SHP77 (cell line): ENCODE measurements around the gene ZRANB1.
"Not testable (repeated sequence)": the region's sequence is repeated elsewhere in the genome, so short reads cannot be mapped to it uniquely, and the experiment has no call there.

Source experiments
- DNase-seq, 2 experiments: peaks; one replicate each; lab custom pipeline; 2025; lab: John Stamatoyannopoulos, UW

Gene ZRANB1

DNA sequence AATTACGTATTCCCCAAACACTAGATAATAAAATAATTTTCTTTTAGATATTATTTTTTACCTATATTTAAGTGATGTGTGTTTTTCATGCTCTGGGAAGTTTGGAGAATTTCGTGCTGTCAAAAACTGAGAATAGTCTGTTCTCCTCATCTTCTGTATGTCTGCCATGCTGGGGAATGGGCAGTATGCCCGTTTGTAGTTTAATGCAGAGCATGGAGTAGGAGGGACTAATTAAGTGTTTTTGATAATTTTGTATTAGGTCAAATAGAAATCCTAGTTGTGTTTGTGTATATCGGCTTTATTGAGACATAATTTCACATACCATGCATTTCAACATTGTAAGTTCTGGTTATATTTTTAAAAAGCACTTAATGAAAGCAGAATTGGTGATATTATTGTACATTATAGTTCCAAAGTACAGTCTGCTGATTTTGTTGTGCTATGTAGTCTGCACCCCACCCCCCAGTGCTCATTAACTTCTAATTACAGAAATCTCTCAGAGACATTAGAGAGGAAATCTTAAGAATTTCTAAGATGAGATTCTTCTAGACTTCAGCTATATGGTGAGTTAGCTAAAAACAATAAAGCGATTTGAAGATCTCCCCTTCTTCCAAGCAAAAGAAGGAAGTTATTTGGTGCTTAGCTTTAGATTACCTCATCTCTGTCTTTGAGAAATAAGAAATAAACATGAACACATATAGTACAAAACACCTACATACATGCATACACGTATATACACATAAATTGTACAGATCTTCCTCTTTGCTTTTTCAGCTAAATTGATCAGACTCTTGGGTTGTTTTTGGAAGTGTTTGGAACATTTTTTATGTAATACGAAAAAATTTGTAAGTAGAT is 22.2 kb downstream of the ZRANB1 start:
- DNase-seq = no peak

DNA sequence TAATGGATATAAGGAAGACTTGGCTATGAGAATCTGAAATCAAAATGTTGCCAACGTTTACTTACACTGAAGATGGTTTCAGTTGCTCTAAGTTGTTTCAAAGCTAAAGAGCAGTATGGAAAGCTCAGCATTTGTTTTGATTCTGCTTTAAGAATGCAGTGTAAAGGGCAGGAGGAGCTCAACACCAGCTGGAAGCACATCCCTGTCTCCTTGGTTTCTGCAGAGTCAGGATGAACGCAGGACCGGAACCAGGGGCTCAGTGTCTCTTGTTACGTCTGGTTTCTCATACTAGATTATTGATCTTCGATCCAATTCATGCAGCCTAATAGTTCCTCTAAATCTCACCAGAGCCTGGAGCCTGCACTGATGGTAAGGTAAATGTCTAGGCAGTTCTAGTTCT is 24.1 kb downstream of the ZRANB1 start:
- no peak for DNase-seq

DNA sequence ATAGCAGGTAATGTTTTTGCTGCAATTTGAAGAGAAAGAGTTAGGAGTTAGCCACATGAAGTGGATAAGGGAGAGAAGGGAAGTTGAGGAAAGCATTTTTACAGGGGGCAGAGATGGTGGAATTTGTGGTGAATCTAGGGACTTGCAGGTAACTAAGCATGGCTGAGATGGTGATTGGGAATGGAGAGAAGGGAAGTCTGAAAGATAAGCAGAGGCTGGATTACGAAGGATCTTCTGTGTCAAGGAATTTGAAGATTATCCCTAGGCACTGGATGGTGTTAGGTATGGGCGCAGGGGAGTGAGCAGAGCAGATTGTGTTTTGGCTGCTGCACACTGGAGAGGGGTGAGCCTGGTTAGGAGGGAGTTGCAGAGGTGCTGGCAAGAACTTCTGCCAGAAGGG is 25.3 kb downstream of the ZRANB1 start:
- DNase-seq = no peak

DNA sequence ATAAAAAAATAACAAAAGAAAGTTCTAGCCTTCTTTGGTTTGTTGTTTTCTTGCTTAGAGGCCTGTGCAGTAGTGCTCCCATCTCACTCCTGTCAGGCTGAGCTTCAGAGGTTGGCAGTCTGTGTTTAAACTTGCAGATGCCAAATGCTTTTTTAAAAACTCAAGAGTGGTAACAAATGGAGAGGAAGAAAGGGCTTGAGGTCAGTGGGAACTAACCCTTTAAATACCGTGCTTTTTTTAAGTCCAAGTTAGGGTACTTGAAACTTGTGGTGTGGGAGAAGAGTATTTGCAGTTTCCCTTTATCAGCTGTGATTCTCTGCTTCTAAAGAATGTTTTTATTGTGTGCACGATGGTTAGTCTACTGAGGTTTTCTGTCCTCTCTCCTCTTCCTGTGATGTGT is 29.4 kb downstream of the ZRANB1 start:
- DNase-seq = no peak

DNA sequence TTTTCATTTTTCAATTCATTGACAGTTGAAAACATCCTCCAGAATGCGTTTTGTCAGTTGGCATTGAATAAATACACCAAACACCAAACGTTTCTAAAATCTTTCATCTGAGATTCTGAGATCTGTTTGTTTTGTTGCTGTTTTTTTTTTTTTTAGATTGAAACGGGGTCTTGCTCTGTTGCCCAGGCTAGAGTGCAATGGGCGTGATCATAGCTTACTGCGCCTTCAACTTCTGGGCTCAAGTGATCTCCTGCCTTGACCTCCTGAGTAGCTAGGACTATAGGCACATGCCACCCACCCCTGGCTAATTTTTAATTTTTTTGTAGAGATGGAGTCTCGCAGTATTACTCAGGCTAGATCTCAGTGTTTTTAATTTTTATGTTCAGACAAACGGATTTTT is 30.7 kb downstream of the ZRANB1 start:
- DNase-seq = no peak

DNA sequence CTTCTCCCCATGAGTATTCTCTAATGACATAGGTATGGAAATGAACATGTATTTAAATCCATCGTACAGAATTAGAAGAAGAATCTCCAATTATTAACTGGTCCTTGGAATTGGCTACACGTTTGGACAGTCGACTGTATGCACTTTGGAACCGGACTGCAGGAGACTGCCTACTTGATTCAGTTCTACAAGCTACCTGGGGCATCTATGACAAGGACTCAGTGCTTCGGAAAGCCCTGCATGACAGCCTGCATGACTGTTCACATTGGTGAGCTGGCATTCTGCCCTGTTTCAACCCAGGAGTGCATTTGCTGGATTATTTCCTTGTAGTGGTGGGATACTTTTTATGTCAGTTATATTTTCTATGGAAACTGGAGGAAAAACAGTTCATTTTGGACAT is 32.2 kb downstream of the ZRANB1 start:
- DNase-seq = no peak

DNA sequence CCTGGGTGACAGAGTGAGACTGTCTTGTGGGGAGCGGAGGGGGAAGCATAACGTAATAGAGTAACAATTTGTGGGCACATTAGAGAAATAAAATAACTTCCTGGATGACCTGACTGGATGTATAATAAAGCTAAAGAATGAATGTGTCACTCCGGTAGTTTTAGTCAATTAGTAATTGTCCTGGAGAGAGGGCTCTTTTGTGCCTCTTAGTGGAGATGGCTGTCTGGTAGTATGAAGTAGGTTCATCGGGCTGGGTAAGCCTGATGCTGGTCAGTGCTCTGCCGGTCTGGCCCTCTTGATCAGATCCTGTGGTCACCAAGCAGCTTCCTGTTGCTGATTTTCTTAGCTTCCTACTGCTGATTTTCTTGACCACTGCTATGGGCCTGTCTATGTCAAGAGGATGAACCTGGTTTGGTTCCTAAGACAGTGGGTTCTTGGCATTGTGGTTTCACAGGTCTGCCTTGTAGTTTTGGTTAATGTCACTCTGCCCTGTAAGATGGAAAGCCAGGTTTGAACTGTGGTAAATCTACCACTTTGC is 34.1 kb downstream of the ZRANB1 start:
- no peak for DNase-seq

DNA sequence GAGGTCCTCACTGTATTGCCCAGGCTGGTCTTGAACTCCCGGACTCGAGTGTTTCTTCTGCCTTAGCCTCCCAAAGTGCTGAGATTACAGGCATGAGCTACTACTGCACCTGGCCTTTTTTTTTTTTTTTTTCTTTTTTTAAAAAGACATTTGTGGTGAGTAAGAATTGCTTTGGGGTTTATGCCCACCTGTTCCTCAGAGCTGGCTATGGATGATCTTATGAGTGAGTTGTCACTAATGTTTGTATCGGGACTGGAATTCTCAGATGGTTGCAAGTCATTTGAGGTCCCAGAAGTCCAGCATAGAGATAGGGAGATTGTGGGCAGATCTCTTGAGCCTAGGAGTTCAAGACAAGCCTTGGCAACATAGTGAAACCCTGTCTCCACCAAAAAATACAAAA is 35.2 kb downstream of the ZRANB1 start:
- no peak for DNase-seq

DNA sequence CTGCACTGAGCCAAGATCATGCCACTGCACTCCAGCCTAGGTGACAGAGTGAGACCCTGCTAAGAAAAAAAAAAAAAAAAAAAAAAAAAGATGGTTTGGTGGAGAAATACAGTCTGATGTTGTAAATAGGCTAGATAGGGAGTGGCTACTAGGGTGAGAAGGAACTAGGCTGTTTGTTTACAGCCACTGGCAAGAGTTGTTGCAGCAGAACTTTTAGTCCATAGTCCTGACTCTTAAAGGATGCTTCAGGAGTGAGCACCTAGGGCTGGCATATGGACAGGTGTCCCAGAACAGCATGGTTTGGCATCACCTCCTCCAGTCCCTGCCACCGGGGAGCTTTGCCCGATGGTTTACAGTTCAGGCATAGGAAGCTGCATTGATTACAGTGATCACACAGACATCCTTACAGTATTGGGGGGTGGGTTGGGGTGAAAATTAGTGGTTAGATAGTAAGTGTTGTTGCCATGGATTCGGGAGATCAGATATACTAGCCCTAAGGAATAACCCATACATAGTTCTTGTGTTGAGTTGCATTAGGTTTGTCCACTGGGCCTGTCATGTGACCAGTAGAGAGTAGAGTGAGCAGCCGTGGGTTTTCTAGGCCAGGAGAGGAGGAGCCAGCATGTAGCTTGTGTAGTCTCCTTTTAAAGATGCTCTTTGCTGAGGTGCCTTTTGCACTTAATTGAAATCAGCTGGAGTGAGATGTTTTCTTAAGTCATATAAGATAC is 35.9 kb downstream of the ZRANB1 start:
- DNase-seq = no peak

DNA sequence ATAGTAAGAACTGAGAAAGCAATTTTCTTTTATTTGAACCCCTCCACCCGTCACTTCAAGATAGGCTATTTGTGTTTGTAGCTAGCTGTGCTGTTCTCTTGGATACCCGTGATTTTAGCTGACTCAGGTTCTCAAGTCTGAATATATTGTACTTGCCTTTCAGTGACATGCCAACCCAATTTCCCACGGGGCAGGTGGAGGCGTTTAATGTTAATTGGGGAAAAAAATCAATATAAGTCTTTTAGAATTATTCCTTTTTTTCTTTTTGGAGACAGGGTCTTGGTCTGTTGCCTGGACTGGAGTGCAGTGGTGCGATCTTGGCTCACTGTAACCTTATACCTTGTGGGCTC is 36.4 kb downstream of the ZRANB1 start:
- no peak for DNase-seq

DNA sequence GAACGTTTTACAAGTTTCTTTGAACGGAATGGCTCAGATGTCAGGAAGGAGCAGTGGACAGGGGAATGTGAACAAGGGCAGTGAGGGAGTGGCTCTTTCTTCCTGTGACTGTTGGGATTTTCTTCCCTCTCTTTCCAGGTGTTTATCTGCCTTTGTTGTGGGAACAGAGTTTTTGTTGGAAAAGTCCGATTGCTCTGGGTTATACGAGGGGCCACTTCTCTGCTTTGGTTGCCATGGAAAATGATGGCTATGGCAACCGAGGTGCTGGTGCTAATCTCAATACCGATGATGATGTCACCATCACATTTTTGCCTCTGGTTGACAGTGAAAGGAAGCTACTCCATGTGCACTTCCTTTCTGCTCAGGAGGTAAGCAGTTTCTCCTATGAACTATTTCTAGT is 41.4 kb downstream of the ZRANB1 start:
- DNase-seq = no peak

DNA sequence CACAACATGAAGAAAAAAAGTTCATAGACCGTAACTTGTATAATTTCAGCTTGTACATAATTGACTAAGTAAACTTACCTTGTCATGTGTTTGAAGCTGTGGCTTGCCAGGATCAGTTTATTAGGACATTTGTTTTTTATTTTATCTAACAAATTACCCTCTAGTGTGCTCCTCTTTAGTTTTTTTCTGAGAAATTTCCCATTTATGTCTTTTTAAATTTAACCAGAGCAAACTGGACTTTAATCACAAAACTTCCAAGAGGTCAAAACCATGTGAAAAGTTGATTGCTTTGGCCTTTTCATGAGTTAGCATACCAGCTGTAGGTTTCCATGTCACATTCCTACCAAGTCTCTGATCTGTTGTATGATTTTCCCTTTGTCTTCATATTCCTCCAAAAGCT is 42.5 kb downstream of the ZRANB1 start:
- no peak for DNase-seq

DNA sequence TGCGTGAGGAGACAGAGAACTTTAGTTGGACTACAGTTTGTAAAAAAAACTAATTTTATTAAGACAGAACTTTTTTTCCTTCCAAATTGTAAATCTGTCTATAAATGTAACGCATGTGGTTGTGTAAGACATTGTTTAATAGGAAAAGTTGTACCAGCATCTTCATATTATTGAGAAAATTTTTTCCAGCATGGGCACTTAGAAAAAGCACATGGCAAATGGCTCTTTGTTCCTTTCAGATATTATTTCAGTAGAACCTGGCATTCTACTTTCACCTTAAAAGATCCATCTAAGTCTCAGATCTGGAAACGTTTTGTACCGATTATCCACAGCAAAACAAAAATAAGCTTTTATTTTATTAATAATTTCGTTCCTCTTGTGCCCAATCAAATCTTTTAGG is 43.2 kb downstream of the ZRANB1 start:
- DNase-seq = no peak

DNA sequence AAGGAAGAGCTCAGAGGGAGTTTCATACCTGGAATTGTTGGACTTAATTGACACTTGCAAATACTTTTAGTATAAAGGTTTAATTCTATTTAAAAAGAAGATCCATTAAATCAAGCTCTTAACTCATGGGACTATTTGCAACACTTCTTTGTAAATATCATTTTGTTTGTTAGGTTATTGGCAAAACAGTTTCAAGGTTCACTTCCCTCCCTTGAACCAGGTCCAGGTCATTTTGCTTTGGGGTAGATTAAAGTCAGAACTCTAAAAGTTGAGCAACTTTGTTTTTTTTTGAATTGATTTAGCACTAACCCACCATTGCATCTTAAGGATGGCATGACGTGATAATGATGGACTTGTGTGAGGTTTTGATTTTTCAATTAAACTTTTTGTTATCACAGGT is 45.9 kb downstream of the ZRANB1 start:
- no peak for DNase-seq

DNA sequence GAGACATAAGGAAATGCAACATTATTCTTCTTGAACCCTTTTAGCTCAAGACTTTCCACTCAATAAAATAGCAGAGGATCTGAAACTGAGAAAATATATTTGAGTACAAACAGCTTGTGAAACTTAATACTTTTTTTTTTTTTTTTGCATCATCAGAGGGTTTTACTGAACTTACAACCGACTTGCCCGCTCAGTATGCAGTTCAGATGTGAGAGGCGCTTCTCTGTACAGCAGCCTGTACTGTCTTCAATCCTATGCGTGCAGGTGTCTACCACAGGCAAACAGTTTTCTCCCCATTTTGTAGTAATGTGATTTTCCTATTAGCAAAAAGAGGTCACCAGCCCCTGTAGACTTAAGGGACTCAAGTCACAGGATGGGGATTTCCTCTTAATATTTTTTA is 46.8 kb downstream of the ZRANB1 start:
- not testable (repeated sequence) for DNase-seq

DNA sequence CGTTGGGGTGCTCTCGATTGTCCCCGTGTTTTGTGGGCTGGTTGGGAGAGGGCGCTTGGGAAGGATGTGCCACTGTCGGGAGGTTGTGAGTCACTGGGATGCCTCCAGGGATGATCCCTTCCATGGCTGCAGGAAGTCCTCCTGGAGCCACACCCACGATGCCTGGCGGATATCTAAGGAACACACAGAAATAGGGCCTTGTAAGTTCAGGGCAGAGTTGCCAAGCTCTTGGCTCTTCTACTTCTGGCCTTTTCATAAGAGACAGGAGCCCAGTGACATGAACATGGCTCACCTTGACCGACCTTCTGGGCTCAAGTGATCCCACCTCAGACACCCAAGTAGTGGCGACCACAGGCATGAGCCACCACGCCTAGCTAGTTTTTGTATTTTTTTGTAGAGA is 47.6 kb downstream of the ZRANB1 start:
- DNase-seq = no peak

DNA sequence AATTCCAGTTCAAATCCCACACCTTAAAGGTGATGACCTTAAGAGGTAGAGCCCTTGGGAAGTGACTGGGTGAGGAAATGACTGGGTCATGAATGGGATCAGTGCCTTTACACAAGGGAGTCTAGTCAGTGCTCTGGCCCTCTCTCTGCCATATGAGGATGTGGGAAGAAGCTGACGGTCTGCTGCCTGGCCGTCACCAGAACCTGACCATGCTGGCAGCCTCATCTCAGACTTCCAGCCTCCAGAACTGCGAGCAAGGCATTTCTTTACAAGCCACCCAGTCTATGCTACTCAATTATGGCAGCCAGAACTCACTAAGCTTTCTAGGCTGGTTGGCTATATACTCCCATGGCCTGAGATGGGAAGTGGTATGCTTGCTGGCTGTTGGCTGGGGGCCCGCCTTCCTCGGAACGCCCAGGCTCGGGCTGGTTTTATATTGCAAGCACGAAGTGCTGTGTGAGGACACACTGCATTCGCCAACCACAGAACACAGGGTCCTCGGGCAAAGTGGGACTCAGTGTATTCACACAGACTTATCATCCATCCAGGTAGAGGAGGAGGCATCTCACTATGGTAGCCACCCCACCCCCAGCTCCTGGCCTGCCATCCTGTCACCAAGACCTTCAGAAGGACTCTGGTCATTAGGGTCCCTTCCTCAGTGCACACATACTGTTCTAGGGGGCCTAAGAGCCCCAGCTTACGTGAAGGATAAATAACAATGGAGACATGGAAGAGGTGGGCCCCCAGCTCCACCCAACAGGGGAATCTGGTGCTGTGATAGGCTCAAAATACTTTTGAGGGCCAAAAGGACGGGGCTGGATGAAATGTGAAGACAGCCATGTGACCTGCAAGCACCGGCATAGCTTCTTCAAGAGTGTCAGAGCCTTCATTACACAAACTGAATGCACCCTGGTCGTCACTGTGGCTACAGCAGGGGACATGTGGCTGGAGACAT is 49.0 kb downstream of the ZRANB1 start:
- DNase-seq = no peak

DNA sequence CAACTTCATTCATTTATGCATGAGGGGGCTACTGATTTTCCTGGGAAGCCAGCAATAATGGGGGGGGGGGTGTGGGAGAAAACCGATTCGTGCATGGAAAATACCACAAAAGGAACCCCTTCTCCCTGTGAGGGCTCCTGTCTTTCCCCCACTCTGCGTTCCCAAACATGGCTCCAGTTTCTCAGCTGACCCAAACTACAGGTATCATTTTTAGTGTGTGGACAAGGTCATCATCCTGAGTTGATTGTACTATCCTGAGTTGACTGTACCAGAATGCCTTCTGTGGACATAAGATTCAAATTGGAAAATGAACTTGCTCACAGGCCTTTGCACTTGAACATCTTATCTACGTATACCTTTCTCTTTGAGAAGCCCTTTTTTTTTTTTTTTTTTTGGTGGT is 49.9 kb downstream of the ZRANB1 start:
- no peak for DNase-seq

DNA sequence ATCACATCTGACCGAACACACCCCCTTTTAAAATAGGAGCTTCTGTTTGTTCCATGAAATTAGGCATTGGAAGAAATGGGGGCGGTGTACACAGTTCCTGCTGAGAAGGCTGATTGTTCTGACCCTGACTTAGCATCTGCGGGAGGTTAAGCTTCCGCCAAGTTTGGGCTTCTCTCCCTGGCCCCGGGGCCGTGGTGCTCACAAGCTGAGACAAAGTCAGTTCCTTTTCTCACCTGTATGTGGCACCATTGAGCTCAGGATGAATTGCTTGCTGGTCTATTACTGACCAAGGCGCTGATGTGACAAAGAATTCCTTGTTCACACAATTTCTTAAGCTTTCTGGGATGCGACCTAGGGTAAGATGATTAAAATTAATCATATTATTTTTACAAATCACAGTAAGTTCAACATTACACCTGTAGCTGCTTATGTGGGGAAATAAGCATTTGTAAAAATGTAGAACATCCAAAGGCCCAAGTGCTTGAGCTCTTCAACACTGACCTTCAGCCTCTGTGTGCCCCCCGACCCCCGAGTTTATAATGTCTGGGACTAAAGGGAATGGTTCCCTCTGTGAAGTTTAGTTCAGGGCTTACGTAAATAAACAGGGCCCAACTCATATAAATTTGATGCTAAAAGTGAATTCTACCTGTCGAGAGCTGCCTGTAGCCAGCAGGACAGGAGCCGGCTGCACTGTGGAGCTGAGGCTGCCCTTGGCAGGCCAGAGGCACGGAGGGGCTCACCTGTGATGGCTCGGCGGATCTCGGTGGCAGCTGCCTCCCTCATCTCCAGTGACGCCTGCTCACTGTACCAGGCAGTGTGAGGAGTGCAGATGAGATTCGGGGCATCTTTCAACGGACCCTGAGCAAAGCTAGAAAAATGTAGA is 50.8 kb downstream of the ZRANB1 start:
- DNase-seq = peak in 1 of 2 experiments; percentile 25

DNA sequence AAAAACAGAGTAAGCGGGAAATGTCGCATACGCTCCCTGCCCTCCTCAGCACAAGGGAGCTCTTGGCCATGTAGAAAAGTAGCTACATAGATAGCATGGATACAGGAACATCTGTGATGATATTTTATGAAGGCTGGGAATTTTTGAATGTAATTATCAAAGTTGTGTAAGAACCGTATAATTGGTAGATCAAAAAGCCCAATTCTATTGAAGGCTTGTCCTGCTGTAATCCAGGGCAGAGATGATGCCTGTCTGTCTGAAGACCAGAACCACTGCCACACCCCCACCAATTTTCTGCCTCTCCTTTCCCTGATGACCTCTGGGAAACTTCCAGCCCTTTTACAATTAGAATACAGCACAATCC is 51.4 kb downstream of the ZRANB1 start:
- no peak for DNase-seq

DNA sequence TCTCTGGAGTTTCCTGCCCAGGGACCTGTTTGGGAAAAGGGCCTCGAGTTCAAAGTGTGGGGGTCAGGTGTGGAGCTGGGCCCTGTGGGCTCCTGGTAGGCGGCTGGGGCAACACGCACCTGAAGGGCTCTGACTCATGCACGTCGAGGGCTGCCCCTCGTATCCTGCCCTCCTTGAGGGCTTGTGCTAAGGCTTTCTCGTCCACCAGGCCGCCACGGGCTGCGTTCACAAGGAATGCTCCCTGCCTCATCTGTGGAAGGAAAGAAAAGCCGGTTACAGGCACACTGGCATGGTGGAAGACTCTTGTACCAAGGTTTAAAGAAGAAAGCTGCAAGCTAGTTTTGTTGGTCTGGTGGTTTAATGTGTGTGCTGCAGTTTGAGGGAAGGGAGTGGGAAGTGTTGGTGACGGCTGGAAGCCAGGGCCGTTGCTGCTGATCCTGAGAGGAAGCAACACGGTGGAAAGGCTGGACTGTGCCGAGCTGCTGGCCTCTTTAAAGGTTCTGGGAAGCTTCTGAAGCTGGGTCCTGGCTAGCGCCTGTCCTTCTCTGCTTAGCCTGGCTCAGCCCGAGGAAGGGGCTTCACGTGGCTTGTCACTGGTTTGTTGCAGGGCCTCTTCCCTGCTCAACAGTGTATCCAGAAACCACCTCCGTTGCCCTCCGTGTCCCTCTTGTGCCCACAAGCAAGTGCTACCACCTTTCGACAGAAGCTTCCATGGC is 52.0 kb downstream of the ZRANB1 start:
- DNase-seq = no peak
